Caco-2 (cell line): ENCODE results near the gene C10orf67. TPM values are rescaled to one million over a fixed set of nuclear protein-coding genes. Genes with fewer than 3 reads are reported as not detected.
A peak's percentile ranks its signal among the peaks of the same experiment; 100 is the strongest.
"Not testable (repeated sequence)": the region's sequence is repeated elsewhere in the genome, so short reads cannot be mapped to it uniquely, and the experiment has no call there.

ENCODE experiments used
- Bru-seq: library from RNA; stranded (reverse); fragments of 400-500 nt; gene quantifications from one replicate; lab custom pipeline; 2021; lab: Mats Ljungman, UMichigan
- BruChase-seq, 2 experiments: library from RNA; stranded (reverse); fragments of 400-500 nt; gene quantifications; one replicate each; lab custom pipeline; 2021; lab: Mats Ljungman, UMichigan
- BruUV-seq: library from RNA; stranded (reverse); fragments of 400-500 nt; replicated peaks from 2 replicates; lab custom pipeline; 2021; lab: Mats Ljungman, UMichigan
- CTCF ChIA-PET: fragments of 300-600 bp; sonication (Branson Sonifier 250); formaldehyde crosslinking; loops from one replicate; lab custom pipeline; 2022; ENCODE audit warnings: antibody characterized with exemption; lab: Charles Lee
- POLR2A ChIA-PET: fragments of 300-600 bp; sonication (Branson Sonifier 250); formaldehyde crosslinking; loops from one replicate; lab custom pipeline; 2022; ENCODE audit warnings: antibody characterized with exemption; lab: Charles Lee
- DNase-seq, 2 experiments: peaks; one replicate each; pipeline versions ENCODE4 v3.0.0 to v3.0.0-alpha.2; 2020 to 2022
- H3K27me3 ChIP-seq: replicated peaks from 2 replicates; pipeline ENCODE4 v1.6.0; 2011; ENCODE audit warnings: low read length; ENCODE audit not compliant: control insufficient read depth, insufficient read depth
- H3K36me3 ChIP-seq: 2 replicates; pipeline ENCODE4 v1.5.1; 2011; ENCODE audit warnings: low read length; ENCODE audit not compliant: control insufficient read depth, insufficient read depth
- H3K4me1 ChIP-seq: fragments of 250-450 bp; sonication (Bioruptor Pico); 2 replicates; pipeline ENCODE4 v1.5.1; 2020; ENCODE audit warnings: mild to moderate bottlenecking
- H3K4me3 ChIP-seq: 2 replicates; pipeline ENCODE4 v1.5.1; 2011; ENCODE audit warnings: low read depth, mild to moderate bottlenecking, control low read depth, low read length
- H3K9me3 ChIP-seq: fragments of 250-450 bp; sonication (Bioruptor Pico); 2 replicates; pipeline ENCODE4 v1.5.1; 2020; ENCODE audit warnings: mild to moderate bottlenecking, moderate library complexity
- H3K27ac Mint-ChIP-seq: one replicate; pipeline ENCODE4 v1.8.0; 2022; ENCODE audit warnings: mixed read lengths; ENCODE audit not compliant: unreplicated experiment
- H3K27me3 Mint-ChIP-seq: one replicate; pipeline ENCODE4 v1.8.0; 2022; ENCODE audit warnings: mixed read lengths; ENCODE audit not compliant: insufficient read depth, unreplicated experiment
- H3K36me3 Mint-ChIP-seq: one replicate; pipeline ENCODE4 v1.8.0; 2022; ENCODE audit warnings: mild to moderate bottlenecking, mixed read lengths; ENCODE audit not compliant: insufficient read depth, unreplicated experiment
- H3K4me1 Mint-ChIP-seq: one replicate; pipeline ENCODE4 v1.8.0; 2022; ENCODE audit warnings: low read depth, mixed read lengths; ENCODE audit not compliant: unreplicated experiment
- H3K4me3 Mint-ChIP-seq: one replicate; pipeline ENCODE4 v1.8.0; 2022; ENCODE audit warnings: mild to moderate bottlenecking, moderate library complexity, mixed read lengths; ENCODE audit not compliant: unreplicated experiment
- H3K9me3 Mint-ChIP-seq: one replicate; pipeline ENCODE4 v1.8.0; 2022; ENCODE audit warnings: mixed read lengths; ENCODE audit not compliant: unreplicated experiment
- intact Hi-C: fragments of 100-400 bp; cut with micrococcal nuclease; formaldehyde crosslinking; loops from one replicate; pipeline ENCODE4 v1.10.0; 2022; ENCODE audit not compliant: unreplicated experiment
- long read RNA-seq: library from polyadenylated mRNA; stranded (forward); transcript quantifications from one replicate; pipeline ENCODE4 v2.0.0, GENCODE V29; 2022
- total RNA-seq: library from RNA; stranded (reverse); gene quantifications from 2 replicates; pipeline ENCODE4 v1.2.3, GENCODE V29; 2022
- TF ChIP-seq, protein P1 (sequence below), 2 experiments: fragments of 200-600 bp in 1 of 2; IDR thresholded peaks; 1 replicate in 1 of 2; 2 replicates in 1 of 2; pipeline versions ENCODE4 v1.5.1 to v1.8.0; 2011 to 2022; ENCODE audit warnings: antibody characterized with exemption in 1 of 2, control low read depth in 1 of 2, inconsistent platforms in 1 of 2, low read depth in 1 of 2, low read length in 1 of 2, mild to moderate bottlenecking in 1 of 2, moderate library complexity in 1 of 2; ENCODE audit not compliant: insufficient read depth in 1 of 2, severe bottlenecking in 1 of 2, unreplicated experiment in 1 of 2

The C10orf67 gene
- total RNA-seq (not detected in 2 replicates), Bru-seq, nascent RNA (percentile 2 among the genes with signal in this experiment), BruChase-seq, experiment 1, labeled RNA remaining after a 2-hour chase (percentile 1 among the genes with signal in this experiment), BruChase-seq, experiment 2, labeled RNA remaining after a 6-hour chase (percentile 1 among the genes with signal in this experiment)
- long read RNA-seq: 0 reads

GRCh38 chr10:23344241-23344841 lies at the start of gene C10orf67:
Gene C10orf67 (minus strand): TSS chr10:23344797. CDS start chr10:23344774, 23 bp downstream.
- Mint-ChIP-seq H3K4me3 (peak within 1 kb of the TSS; percentile 69), H3K4me1 (no peaks in the 10 kb centered on the region), H3K27ac (no peak within 1 kb of the TSS), H3K27me3 (peaks cover 19% of the 10 kb centered on the region), H3K36me3 (no peaks in the 10 kb centered on the region), H3K9me3 (no peaks in the 10 kb centered on the region)
- intact Hi-C loops: no loop called here
- H3K36me3 ChIP-seq: no peaks in the 10 kb centered on the region
- H3K9me3 ChIP-seq: no peaks in the 10 kb centered on the region
- TF ChIP-seq, protein P1, sequence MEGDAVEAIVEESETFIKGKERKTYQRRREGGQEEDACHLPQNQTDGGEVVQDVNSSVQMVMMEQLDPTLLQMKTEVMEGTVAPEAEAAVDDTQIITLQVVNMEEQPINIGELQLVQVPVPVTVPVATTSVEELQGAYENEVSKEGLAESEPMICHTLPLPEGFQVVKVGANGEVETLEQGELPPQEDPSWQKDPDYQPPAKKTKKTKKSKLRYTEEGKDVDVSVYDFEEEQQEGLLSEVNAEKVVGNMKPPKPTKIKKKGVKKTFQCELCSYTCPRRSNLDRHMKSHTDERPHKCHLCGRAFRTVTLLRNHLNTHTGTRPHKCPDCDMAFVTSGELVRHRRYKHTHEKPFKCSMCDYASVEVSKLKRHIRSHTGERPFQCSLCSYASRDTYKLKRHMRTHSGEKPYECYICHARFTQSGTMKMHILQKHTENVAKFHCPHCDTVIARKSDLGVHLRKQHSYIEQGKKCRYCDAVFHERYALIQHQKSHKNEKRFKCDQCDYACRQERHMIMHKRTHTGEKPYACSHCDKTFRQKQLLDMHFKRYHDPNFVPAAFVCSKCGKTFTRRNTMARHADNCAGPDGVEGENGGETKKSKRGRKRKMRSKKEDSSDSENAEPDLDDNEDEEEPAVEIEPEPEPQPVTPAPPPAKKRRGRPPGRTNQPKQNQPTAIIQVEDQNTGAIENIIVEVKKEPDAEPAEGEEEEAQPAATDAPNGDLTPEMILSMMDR (IDR thresholded peaks at IDR 0.05; ENCODE audit: insufficient read depth in 1 of 2, low read depth in 1 of 2, low read length in 1 of 2, severe bottlenecking in 1 of 2, unreplicated experiment in 1 of 2): no peak
- no peaks in the 10 kb centered on the region for H3K27me3 ChIP-seq
- CTCF ChIA-PET: no interaction called here
- no TSS peak for BruUV-seq
- no peak for DNase-seq
- POLR2A ChIA-PET: no interaction called here
- H3K4me3 ChIP-seq: peak within 1 kb of the TSS; percentile 26
- 0 out of 2 replicates have a peak, but pooled peaks cover 3% of the 10 kb centered on the region for H3K4me1 ChIP-seq

- H3K4me3 Mint-ChIP-seq: no peak overlapping the region
Measured at GRCh38 chr10:23391821-23392220, 47.2 kb upstream of the C10orf67 start.

DNA sequence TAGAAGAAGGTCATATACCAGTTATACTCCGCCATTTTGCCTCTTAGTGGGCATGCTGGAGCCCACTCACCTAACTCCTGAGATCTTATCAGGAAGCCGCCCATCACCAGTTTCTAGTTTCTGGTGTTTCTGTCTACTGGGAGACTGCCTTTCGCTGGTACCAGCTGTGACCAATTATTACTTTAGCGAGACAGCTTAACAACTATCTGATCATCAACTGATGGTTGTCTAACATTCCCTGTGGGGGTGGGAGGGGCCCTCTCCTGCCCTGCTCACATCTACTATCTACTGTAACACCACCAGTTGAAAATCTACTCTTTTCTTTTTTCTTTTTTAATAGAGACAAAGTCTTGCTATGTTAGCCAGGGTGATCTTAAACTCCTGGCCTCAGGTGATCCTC lies 46.2 kb upstream of the C10orf67 start:
- ChIA-PET CTCF (no interaction called here), POLR2A (no interaction called here)
- Histone ChIP-seq H3K4me3 (no peak overlapping the region), H3K27me3 (no peaks in the 10 kb centered on the region), H3K36me3 (no peaks in the 10 kb centered on the region), H3K9me3 (no peaks in the 10 kb centered on the region), H3K4me1 (no peaks in the 10 kb centered on the region)
- no peak overlapping the region for H3K27ac Mint-ChIP-seq
- H3K27me3 Mint-ChIP-seq: peaks cover 4% of the 10 kb centered on the region
- intact Hi-C loops: no loop called here
- TF ChIP-seq, protein P1 (IDR thresholded peaks at IDR 0.05; ENCODE audit: insufficient read depth in 1 of 2, low read depth in 1 of 2, low read length in 1 of 2, severe bottlenecking in 1 of 2, unreplicated experiment in 1 of 2): no peak
- no peaks in the 10 kb centered on the region for H3K36me3 Mint-ChIP-seq
- H3K9me3 Mint-ChIP-seq: no peaks in the 10 kb centered on the region
- no TSS peak for BruUV-seq
- no peak for DNase-seq
- no peaks in the 10 kb centered on the region for H3K4me1 Mint-ChIP-seq
- no peak overlapping the region for H3K4me3 Mint-ChIP-seq

More at GRCh38 chr10:23391821-23392220, 47.2 kb upstream of the C10orf67 start:
- no peak for DNase-seq
- H3K27me3 Mint-ChIP-seq: peaks cover 4% of the 10 kb centered on the region
- H3K4me1 Mint-ChIP-seq: no peaks in the 10 kb centered on the region
- BruUV-seq: no TSS peak
- Histone ChIP-seq H3K4me3 (no peak overlapping the region), H3K9me3 (no peaks in the 10 kb centered on the region), H3K36me3 (no peaks in the 10 kb centered on the region), H3K4me1 (no peaks in the 10 kb centered on the region), H3K27me3 (no peaks in the 10 kb centered on the region)
- H3K36me3 Mint-ChIP-seq: no peaks in the 10 kb centered on the region
- CTCF ChIA-PET: no interaction called here
- H3K9me3 Mint-ChIP-seq: no peaks in the 10 kb centered on the region
- intact Hi-C loops: no loop called here
- TF ChIP-seq, protein P1 (IDR thresholded peaks at IDR 0.05; ENCODE audit: insufficient read depth in 1 of 2, low read depth in 1 of 2, low read length in 1 of 2, severe bottlenecking in 1 of 2, unreplicated experiment in 1 of 2): no peak
- no peak overlapping the region for H3K27ac Mint-ChIP-seq
- POLR2A ChIA-PET: no interaction called here

DNA sequence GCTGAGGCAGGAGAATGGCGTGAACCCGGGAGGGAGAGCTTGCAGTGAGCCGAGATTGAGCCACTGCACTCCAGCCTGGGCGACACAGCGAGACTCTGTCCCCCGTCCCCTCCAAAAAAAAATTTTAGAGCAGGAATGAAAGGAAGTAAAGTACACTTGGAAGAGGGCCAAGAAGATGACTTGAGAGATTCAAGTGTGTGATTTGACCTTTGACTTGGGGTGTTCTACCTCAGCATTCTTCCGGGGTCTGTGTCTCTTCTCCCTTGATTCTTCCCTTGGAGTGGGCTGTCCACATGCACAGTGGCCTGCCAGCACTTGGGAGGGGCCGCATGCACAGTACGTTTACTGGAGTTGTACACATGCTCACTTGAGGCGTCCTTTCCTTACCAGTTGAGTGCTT lies 45.8 kb upstream of the C10orf67 start:
- H3K4me3 ChIP-seq, H3K9me3 Mint-ChIP-seq, BruUV-seq, H3K36me3 Mint-ChIP-seq, CTCF ChIA-PET, H3K4me1 Mint-ChIP-seq, intact Hi-C loops, H3K4me1 ChIP-seq, H3K9me3 ChIP-seq, H3K27me3 ChIP-seq, DNase-seq, H3K4me3 Mint-ChIP-seq, H3K36me3 ChIP-seq, H3K27me3 Mint-ChIP-seq, POLR2A ChIA-PET, H3K27ac Mint-ChIP-seq: not testable (repeated sequence)

DNA sequence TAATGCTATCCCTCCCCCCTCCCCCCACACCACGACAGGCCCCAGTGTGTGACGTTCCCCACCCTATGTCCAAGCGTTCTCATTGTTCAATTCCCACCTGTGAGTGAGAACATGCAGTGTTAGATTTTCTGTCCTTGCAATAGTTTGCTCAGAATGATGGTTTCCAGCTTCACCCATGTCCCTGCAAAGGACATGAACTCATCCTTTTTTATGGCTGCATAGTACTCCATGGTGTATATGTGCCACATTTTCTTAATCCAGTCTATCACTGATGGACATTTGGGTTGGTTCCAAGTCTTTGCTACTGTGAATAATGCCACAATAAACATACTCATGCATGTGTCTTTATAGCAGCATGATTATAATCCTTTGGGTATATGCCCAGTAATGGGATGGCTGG lies 42.9 kb upstream of the C10orf67 start:
- H3K36me3 Mint-ChIP-seq, H3K36me3 ChIP-seq, H3K4me1 ChIP-seq, H3K27ac Mint-ChIP-seq, H3K27me3 Mint-ChIP-seq, H3K4me3 ChIP-seq, intact Hi-C loops, H3K9me3 ChIP-seq, H3K4me1 Mint-ChIP-seq, H3K27me3 ChIP-seq, DNase-seq, CTCF ChIA-PET, BruUV-seq, H3K9me3 Mint-ChIP-seq, H3K4me3 Mint-ChIP-seq, POLR2A ChIA-PET: not testable (repeated sequence)
